AG09309 (cell line): ENCODE measurements around the gene LMNTD1.

Experiments used
- DNase-seq: peaks from one replicate; pipeline ENCODE4 v3.0.0-alpha.2; 2010; ENCODE audit warnings: low read depth
- H3K4me3 ChIP-seq: 2 replicates; pipeline ENCODE4 v1.5.1; 2011; ENCODE audit warnings: mild to moderate bottlenecking, low read depth, low read length, moderate library complexity; ENCODE audit not compliant: control insufficient read depth
- CTCF ChIP-seq: IDR thresholded peaks from 2 replicates; pipeline ENCODE4 v1.5.1; 2011; ENCODE audit warnings: mild to moderate bottlenecking, low read depth, low read length, inconsistent platforms; ENCODE audit not compliant: insufficient read depth, control insufficient read depth; ENCODE audit errors: missing control alignments

Gene LMNTD1

DNA sequence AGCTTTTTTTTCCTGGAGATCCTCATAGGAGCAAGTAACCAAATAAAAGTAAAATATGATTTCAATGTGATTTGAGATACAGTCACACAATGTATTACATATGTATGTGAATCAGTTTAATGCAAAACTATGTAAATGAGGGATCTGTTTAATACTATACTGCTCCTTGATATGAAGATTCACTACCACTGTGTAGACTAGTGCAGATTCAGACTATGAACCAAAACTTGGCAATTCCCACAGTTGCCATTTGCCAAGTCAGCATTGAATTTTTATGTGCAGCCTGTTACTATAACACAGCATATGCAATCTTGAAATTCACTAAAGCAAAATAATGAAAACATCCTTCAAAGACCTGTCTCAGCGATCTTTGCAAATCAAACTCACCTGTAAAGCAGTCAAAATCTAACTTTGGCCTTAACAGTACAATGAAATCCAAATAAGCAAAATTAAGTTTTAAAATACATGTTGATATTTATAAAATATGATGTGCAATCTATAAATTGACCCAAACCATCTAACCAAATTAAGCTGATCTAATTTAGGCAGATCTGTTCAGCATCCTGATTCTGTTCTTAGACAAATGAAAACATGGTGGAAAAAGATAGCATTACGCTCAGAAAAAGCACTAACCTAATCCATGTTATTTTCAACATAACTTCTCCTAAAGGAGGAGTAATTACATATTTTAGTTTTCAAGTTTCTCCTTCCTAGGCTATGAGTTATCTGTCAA lies 25.5 kb upstream of the LMNTD1 start:
- no peak for DNase-seq
- no peak for TF ChIP-seq CTCF
- H3K4me3 ChIP-seq: no peak overlapping the region

DNA sequence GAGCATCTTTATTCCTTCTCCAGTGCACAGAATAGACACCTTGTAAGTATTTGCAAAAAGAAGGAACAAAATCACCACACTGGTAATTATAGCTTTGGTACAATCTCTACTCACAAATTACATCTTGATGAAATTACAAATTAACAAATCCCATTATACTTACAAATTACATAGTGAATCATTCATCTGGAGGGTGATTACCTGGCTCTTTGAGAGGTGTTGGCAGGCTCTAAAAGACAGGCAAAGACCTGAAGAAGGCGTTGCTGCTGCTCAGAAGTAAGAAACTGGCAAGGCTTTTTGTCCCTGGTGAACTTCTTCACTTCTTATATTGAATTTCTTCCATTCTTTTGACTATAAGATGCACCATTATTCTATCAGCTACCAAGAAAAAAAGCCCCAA lies 21.7 kb upstream of the LMNTD1 start:
- no peak for TF ChIP-seq CTCF
- H3K4me3 ChIP-seq: no peak overlapping the region
- DNase-seq: no peak

GRCh38 chr12:25573346-25573745 lies 20.3 kb upstream of the LMNTD1 start:
- TF ChIP-seq CTCF: no peak
- no peak for DNase-seq
- no peak overlapping the region for H3K4me3 ChIP-seq

DNA sequence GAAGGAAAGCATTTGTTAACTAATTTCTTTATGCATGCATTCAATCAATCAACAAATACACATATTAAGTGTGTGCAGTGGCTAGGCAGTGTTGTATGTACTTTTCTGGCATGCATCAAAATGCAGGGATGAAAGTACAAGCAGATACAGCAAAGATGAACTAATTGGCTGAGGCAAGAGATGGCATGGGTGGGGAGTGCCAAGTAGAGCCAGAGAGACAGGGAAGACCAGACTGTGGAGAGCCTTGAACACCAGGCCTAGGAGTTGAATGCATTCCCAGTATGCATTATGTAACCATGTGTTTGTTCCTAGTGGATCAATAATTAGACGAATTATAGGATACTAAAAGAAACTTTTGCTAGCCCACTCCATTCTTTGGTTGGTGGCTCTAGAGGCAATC lies 17.3 kb upstream of the LMNTD1 start:
- H3K4me3 ChIP-seq: no peak overlapping the region
- DNase-seq: no peak
- no peak for TF ChIP-seq CTCF

DNA sequence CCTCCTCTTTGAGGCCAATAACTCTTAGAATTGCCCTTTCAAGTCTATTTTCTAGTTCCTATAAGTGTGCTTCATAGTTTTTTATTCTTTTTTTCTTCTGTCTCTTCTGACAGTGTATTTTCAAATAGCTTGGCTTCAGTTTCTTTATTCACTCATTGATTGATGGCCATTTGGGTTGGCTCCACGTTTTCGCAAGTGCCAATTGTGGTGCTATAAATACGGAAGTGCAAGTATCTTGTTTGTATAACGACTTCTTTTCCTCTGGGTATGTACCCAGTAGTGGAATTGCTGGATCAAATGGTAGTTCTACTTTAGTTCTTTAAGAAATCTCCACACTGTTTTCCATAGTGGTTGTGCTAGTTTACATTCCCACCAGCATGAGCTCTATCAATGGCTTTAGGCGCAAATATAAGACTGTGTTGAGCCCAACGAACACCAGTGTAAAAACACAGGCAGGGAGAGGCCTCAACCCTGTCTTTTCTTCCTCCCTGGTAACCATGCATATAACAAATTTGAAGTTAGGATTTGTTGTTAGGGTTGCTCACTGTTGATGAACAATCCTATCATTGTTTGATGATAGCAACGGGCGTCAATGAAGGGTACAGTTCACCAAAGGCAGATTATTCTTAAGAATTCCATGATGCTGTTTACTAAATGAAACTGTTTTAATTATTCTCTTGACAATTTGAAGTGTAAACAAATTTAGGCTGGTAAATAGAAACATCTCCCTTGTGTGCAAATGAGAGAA lies 13.3 kb upstream of the LMNTD1 start:
- no peak for TF ChIP-seq CTCF
- no peak for DNase-seq
- no peak overlapping the region for H3K4me3 ChIP-seq

DNA sequence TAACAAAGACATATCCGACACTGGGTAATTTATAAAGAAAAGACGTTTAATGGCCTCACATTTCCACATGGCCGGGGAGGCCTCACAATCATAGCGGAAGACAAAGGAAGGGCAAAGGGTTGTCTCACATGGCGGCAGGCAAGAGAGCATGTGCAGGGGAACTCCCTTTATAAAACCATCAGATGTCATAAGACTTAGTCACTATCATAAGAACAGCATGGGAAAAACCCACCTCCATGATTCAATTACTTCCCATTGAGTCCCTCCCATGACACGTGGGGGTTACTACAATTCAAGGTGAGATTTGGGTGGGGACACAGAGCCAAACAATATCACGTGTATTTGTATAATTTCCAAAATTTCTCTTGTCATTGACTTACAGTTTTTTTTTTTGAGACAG lies 5.5 kb upstream of the LMNTD1 start:
- TF ChIP-seq CTCF: no peak
- H3K4me3 ChIP-seq: no peak overlapping the region

More for the DNA sequence above, 5.5 kb upstream of the LMNTD1 start:
- no peak for DNase-seq
